Activated gamma-delta T cell (primary cell): ENCODE measurements around the gene UQCR11.

Source experiments
- DNase-seq: peaks from one replicate; lab custom pipeline; 2025; lab: John Stamatoyannopoulos, UW

The UQCR11 gene

GRCh38 chr19:1636325-1637236 lies 31.3 kb upstream of the UQCR11 start:
- no peak for DNase-seq

- no peak for DNase-seq
Observed at GRCh38 chr19:1634938-1635243, 29.6 kb upstream of the UQCR11 start.

- no peak for DNase-seq
Observed at GRCh38 chr19:1634242-1634937, 29.1 kb upstream of the UQCR11 start.

GRCh38 chr19:1633269-1633826 lies 28.1 kb upstream of the UQCR11 start:
- DNase-seq = no peak

GRCh38 chr19:1632462-1633268 lies 27.4 kb upstream of the UQCR11 start:
- no peak for DNase-seq

- DNase-seq = no peak
Observed at GRCh38 chr19:1631557-1632100, 26.4 kb upstream of the UQCR11 start.

- no peak for DNase-seq
Observed at GRCh38 chr19:1630811-1631210, 25.5 kb upstream of the UQCR11 start.

GRCh38 chr19:1630012-1630411 lies 24.8 kb upstream of the UQCR11 start:
- DNase-seq = no peak

- DNase-seq = no peak
Observed at GRCh38 chr19:1629256-1629808, 24.1 kb upstream of the UQCR11 start.

GRCh38 chr19:1627194-1627593 lies 21.9 kb upstream of the UQCR11 start:
- DNase-seq = no peak

- DNase-seq = no peak
Observed at GRCh38 chr19:1626417-1627010, 21.3 kb upstream of the UQCR11 start.

GRCh38 chr19:1624458-1624857 lies 19.2 kb upstream of the UQCR11 start:
- no peak for DNase-seq

- DNase-seq = no peak
Observed at GRCh38 chr19:1622541-1622940, 17.3 kb upstream of the UQCR11 start.

GRCh38 chr19:1622007-1622406 lies 16.7 kb upstream of the UQCR11 start:
- no peak for DNase-seq

- DNase-seq = no peak
Observed at GRCh38 chr19:1621574-1621973, 16.3 kb upstream of the UQCR11 start.

GRCh38 chr19:1621021-1621420 lies 15.8 kb upstream of the UQCR11 start:
- DNase-seq = no peak

GRCh38 chr19:1620502-1620901 lies 15.2 kb upstream of the UQCR11 start:
- DNase-seq = no peak

- DNase-seq = no peak
Observed at GRCh38 chr19:1619703-1620102, 14.4 kb upstream of the UQCR11 start.

- DNase-seq = no peak
Observed at GRCh38 chr19:1619094-1619439, 13.8 kb upstream of the UQCR11 start.

GRCh38 chr19:1618157-1619093 lies 13.2 kb upstream of the UQCR11 start:
- no peak for DNase-seq
